ENCODE data around the gene CACNA2D3.

DNA sequence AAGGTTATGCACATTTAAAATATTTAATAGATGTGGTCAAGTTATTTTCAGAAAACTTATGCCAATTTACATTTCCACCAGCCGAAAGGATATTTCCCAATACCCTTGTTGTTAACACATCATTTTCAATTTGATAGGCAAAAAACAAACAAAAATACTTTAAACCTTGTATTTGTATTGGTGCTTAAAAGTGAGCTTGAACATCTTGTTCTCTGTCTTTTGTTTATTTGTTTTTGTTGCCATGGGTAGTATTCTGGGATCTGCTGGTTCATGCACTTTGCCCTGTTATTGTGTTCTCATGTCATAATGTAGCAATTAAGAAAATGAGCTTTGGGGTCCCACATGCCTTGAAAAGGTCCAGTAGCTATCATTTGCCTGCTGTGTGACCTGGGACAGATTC lies 614.1 kb downstream of the CACNA2D3 start:
- no peak for TF ChIP-seq EP300 (conservative IDR thresholded peaks at IDR 0.05; ENCODE audit: poor library complexity, severe bottlenecking)
- TF ChIP-seq, protein P1, sequence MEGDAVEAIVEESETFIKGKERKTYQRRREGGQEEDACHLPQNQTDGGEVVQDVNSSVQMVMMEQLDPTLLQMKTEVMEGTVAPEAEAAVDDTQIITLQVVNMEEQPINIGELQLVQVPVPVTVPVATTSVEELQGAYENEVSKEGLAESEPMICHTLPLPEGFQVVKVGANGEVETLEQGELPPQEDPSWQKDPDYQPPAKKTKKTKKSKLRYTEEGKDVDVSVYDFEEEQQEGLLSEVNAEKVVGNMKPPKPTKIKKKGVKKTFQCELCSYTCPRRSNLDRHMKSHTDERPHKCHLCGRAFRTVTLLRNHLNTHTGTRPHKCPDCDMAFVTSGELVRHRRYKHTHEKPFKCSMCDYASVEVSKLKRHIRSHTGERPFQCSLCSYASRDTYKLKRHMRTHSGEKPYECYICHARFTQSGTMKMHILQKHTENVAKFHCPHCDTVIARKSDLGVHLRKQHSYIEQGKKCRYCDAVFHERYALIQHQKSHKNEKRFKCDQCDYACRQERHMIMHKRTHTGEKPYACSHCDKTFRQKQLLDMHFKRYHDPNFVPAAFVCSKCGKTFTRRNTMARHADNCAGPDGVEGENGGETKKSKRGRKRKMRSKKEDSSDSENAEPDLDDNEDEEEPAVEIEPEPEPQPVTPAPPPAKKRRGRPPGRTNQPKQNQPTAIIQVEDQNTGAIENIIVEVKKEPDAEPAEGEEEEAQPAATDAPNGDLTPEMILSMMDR (IDR thresholded peaks at IDR 0.05; ENCODE audit: poor library complexity, severe bottlenecking): no peak

Measured in neural cell (in vitro differentiated cells).